Type B pancreatic cell (in vitro differentiated cells): ENCODE results near the gene CDC73. TPM values are rescaled to one million over a fixed set of nuclear protein-coding genes. Genes with fewer than 3 reads are reported as not detected.

Experiments
- DNase-seq: peaks from one replicate; pipeline ENCODE4 v3.0.0; 2021; ENCODE audit warnings: mixed read lengths; ENCODE audit not compliant: unreplicated experiment; ENCODE audit errors: extremely low spot score
- H3K27ac Mint-ChIP-seq: 2 replicates; pipeline ENCODE4 v1.8.0; 2021; ENCODE audit warnings: mild to moderate bottlenecking, mixed read lengths
- H3K27me3 Mint-ChIP-seq: 2 replicates; pipeline ENCODE4 v1.8.0; 2021; ENCODE audit warnings: mixed read lengths
- H3K36me3 Mint-ChIP-seq: 2 replicates; pipeline ENCODE4 v1.8.0; 2021; ENCODE audit warnings: mixed read lengths
- H3K4me1 Mint-ChIP-seq: one replicate; pipeline ENCODE4 v1.8.0; 2021; ENCODE audit warnings: mixed read lengths; ENCODE audit not compliant: unreplicated experiment
- H3K4me3 Mint-ChIP-seq: 2 replicates; pipeline ENCODE4 v1.8.0; 2021; ENCODE audit warnings: mild to moderate bottlenecking, mixed read lengths
- H3K9me3 Mint-ChIP-seq: 2 replicates; pipeline ENCODE4 v1.8.0; 2021; ENCODE audit warnings: mixed read lengths
- CTCF ChIP-seq: fragments of 200-600 bp; sonication (generic); conservative IDR thresholded peaks from 2 replicates; pipeline ENCODE4 v1.5.0; 2021; ENCODE audit warnings: antibody characterized with exemption, mild to moderate bottlenecking
- total RNA-seq: library from RNA; stranded (reverse); gene quantifications from 2 replicates; pipeline ENCODE4 v1.2.1, GENCODE V29; 2021; ENCODE audit warnings: low replicate concordance

CDC73 gene
- total RNA-seq, 1 donor from 2014 or later = 57.5 TPM

DNA sequence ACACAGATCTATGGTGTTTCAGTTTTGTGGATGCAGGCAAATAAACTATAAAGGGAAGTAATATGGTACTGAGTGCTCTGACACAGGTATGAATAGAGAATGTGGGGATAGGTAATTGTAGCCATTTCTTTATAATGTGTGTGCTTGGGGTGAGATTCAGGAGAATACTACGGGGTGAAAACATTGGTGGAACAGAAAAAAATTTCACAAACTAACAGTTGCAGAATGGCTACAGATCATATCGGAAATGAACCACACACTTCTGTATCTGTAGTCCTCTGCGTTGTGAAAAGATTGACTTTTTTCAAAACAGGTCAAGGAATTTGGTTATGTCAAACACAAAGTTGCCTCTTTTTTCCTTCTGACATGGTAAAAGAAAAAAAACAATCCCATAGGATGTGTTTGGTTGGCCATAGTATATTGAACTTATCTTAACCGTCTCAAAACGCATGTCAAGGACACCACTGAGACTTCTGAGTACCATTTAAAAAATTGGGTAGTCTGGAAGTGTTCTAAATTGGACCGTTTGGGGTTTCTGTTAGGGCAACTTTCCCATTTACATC is 1.1 kb upstream of the CDC73 start:
- no peak for DNase-seq
- peak overlapping the region; percentile 98 for H3K27ac Mint-ChIP-seq
- peaks cover 5% of the 10 kb centered on the region for H3K27me3 Mint-ChIP-seq
- peaks cover 17% of the 10 kb centered on the region for H3K4me1 Mint-ChIP-seq
- H3K9me3 Mint-ChIP-seq = no peaks in the 10 kb centered on the region
- H3K4me3 Mint-ChIP-seq = peak overlapping the region; percentile 94
- H3K36me3 Mint-ChIP-seq = peaks cover 3% of the 10 kb centered on the region
- no peak for TF ChIP-seq CTCF

DNA sequence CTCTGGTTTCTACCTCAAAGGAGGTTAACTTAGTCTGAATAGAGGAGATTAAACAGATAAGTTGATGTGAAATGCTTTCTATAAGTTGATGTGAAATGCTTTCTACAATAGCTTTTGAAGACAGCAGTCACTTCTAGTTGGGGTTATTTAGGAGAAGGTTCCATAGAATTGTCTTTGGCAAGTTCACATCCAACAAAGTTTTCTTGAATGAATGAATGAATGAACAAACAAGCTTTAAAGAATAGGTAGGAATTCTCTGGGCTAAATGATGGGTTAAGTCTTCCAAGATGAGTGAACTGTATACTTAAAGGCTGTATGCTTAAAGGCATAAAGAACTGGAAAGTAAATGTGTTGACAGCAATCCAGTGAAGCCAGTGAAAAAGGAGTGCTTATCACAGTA is 1.9 kb downstream of the CDC73 start:
- Mint-ChIP-seq H3K4me1 (peaks cover 17% of the 10 kb centered on the region), H3K27ac (no peak overlapping the region), H3K27me3 (peaks cover 4% of the 10 kb centered on the region), H3K4me3 (peak overlapping the region; percentile 94), H3K36me3 (peaks cover 5% of the 10 kb centered on the region), H3K9me3 (no peaks in the 10 kb centered on the region)
- no peak for TF ChIP-seq CTCF
- DNase-seq = no peak

DNA sequence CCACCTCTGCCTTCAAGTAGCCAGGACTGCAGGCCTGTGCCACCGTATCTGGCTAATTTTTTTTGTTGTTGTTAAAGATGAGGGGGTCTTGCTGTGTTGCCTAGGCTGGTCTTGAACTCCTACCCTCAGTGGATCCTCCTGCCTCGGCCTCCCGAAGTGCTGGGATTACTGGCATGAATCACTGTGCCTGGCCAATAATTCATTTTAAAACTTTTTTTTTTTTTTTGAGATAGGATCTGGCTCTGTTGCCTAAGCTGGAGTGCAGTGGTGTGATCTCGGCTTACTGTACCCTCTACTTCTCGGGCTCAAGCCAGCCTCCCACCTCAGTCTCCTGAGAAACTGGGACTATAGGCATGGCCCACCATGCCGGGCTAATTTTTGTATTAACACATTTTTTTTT is 3.5 kb downstream of the CDC73 start:
- Mint-ChIP-seq H3K9me3 (no peaks in the 10 kb centered on the region), H3K27me3 (peaks cover 3% of the 10 kb centered on the region), H3K27ac (no peak overlapping the region), H3K4me3 (no peak overlapping the region), H3K4me1 (peaks cover 17% of the 10 kb centered on the region), H3K36me3 (peaks cover 8% of the 10 kb centered on the region)
- no peak for TF ChIP-seq CTCF
- no peak for DNase-seq

GRCh38 chr1:193131266-193131860 is 9.5 kb downstream of the CDC73 start:
- no peak for TF ChIP-seq CTCF
- no peaks in the 10 kb centered on the region for H3K4me1 Mint-ChIP-seq

GRCh38 chr1:193140254-193140653 is 18.4 kb downstream of the CDC73 start:
- H3K4me3 Mint-ChIP-seq = no peak overlapping the region
- no peaks in the 10 kb centered on the region for H3K27me3 Mint-ChIP-seq
- DNase-seq = no peak
- H3K36me3 Mint-ChIP-seq = peaks cover 36% of the 10 kb centered on the region
- H3K27ac Mint-ChIP-seq = no peak overlapping the region
- H3K4me1 Mint-ChIP-seq = peaks cover 4% of the 10 kb centered on the region
- TF ChIP-seq CTCF = no peak
- H3K9me3 Mint-ChIP-seq = no peaks in the 10 kb centered on the region

More at GRCh38 chr1:193131266-193131860, 9.5 kb downstream of the CDC73 start:
- H3K9me3 Mint-ChIP-seq = no peaks in the 10 kb centered on the region
- no peak overlapping the region for H3K4me3 Mint-ChIP-seq
- no peaks in the 10 kb centered on the region for H3K27me3 Mint-ChIP-seq
- DNase-seq = no peak
- H3K36me3 Mint-ChIP-seq = peaks cover 34% of the 10 kb centered on the region
- H3K27ac Mint-ChIP-seq = no peak overlapping the region
